Mesendoderm (in vitro differentiated cells): ENCODE results near the gene GM2A.
A peak's percentile ranks its signal among the peaks of the same experiment; 100 is the strongest.
"Not testable (repeated sequence)": the region's sequence is repeated elsewhere in the genome, so short reads cannot be mapped to it uniquely, and the experiment has no call there.

Experiments
- DNase-seq: peaks from one replicate; pipeline ENCODE4 v3.0.0; 2013
- H2AK5ac ChIP-seq: 2 replicates; pipeline ENCODE4 v1.6.1; 2013; ENCODE audit warnings: low read length, inconsistent platforms
- H2BK120ac ChIP-seq: 2 replicates; pipeline ENCODE4 v1.6.1; 2013; ENCODE audit warnings: low read depth, mild to moderate bottlenecking, low read length, moderate library complexity, mixed read lengths
- H2BK15ac ChIP-seq: replicated peaks from 2 replicates; pipeline ENCODE4 v1.6.1; 2013; ENCODE audit warnings: low read depth, mild to moderate bottlenecking, moderate library complexity
- H2BK5ac ChIP-seq: 2 replicates; pipeline ENCODE4 v1.6.1; 2013; ENCODE audit warnings: low read length, inconsistent platforms
- H3K18ac ChIP-seq: 2 replicates; pipeline ENCODE4 v1.6.1; 2013; ENCODE audit warnings: mild to moderate bottlenecking, low read length, mixed read lengths
- H3K23ac ChIP-seq: one replicate; pipeline ENCODE4 v1.6.1; 2013; ENCODE audit warnings: low read length
- H3K27ac ChIP-seq: 2 replicates; pipeline ENCODE4 v1.5.1; 2013; ENCODE audit warnings: low read depth, mild to moderate bottlenecking, inconsistent platforms, low read length, moderate library complexity
- H3K27me3 ChIP-seq: 2 replicates; pipeline ENCODE4 v1.6.1; 2013; ENCODE audit warnings: low read length, control low read depth, mild to moderate bottlenecking, inconsistent platforms; ENCODE audit not compliant: insufficient read depth, poor library complexity
- H3K36me3 ChIP-seq: 2 replicates; pipeline ENCODE4 v1.6.1; 2013; ENCODE audit warnings: low read length, inconsistent platforms; ENCODE audit not compliant: control insufficient read depth, insufficient read depth
- H3K4ac ChIP-seq: one replicate; pipeline ENCODE4 v1.6.1; 2013; ENCODE audit warnings: low read depth, mild to moderate bottlenecking, low read length, moderate library complexity
- H3K4me1 ChIP-seq: 2 replicates; pipeline ENCODE4 v1.6.1; 2013; ENCODE audit warnings: low read depth, low read length, inconsistent platforms; ENCODE audit not compliant: control insufficient read depth
- H3K4me2 ChIP-seq: 2 replicates; pipeline ENCODE4 v1.6.1; 2013; ENCODE audit warnings: low read length
- H3K4me3 ChIP-seq: 2 replicates; pipeline ENCODE4 v1.5.1; 2013; ENCODE audit warnings: mild to moderate bottlenecking, low read length
- H3K56ac ChIP-seq: one replicate; pipeline ENCODE4 v1.6.1; 2013; ENCODE audit warnings: low read length
- H3K79me1 ChIP-seq: 2 replicates; pipeline ENCODE4 v1.6.1; 2013; ENCODE audit warnings: low read length, inconsistent platforms
- H3K79me2 ChIP-seq: 2 replicates; pipeline ENCODE4 v1.6.1; 2013; ENCODE audit warnings: mild to moderate bottlenecking, low read length; ENCODE audit not compliant: control insufficient read depth, insufficient read depth
- H3K9ac ChIP-seq: 2 replicates; pipeline ENCODE4 v1.6.1; 2013; ENCODE audit warnings: low read length, inconsistent platforms
- H4K5ac ChIP-seq: one replicate; pipeline ENCODE4 v1.6.1; 2013; ENCODE audit warnings: low read length
- H4K8ac ChIP-seq: one replicate; pipeline ENCODE4 v1.6.1; 2013; ENCODE audit warnings: low read depth, mild to moderate bottlenecking, control low read depth, low read length, moderate library complexity
- WGBS: extraction: QIAGEN DNeasy Blood & Tissue Kit; methylation state at CpG from one replicate; pipeline ENCODE4 v1.1.7; 2013; ENCODE audit warnings: low lambda C conversion rate, missing lambda C conversion rate; ENCODE audit not compliant: insufficient coverage; ENCODE audit errors: extremely low coverage; 5-methylcytosine and 5-hydroxymethylcytosine counted together

The GM2A gene

GRCh38 chr5:151309266-151309665, 56.3 kb downstream of the GM2A start:
- not testable (repeated sequence) for H3K4me3 ChIP-seq

GRCh38 chr5:151309821-151310220, 56.8 kb downstream of the GM2A start:
- H2BK5ac ChIP-seq, H3K18ac ChIP-seq, H3K9ac ChIP-seq, H3K27me3 ChIP-seq, H3K79me1 ChIP-seq, H3K56ac ChIP-seq, H2BK15ac ChIP-seq, H2BK120ac ChIP-seq, H4K5ac ChIP-seq, H3K23ac ChIP-seq, H3K4me1 ChIP-seq, H3K79me2 ChIP-seq, H3K4me2 ChIP-seq, H2AK5ac ChIP-seq, DNase-seq, H3K27ac ChIP-seq, H3K36me3 ChIP-seq, H3K4me3 ChIP-seq, H3K4ac ChIP-seq, H4K8ac ChIP-seq: not testable (repeated sequence)
- no CpG with 5 or more reads among the region's 15 CpGs for WGBS

More at GRCh38 chr5:151309266-151309665, 56.3 kb downstream of the GM2A start:
- H3K79me2 ChIP-seq, H2BK5ac ChIP-seq, H3K23ac ChIP-seq, DNase-seq, H3K4ac ChIP-seq, H3K9ac ChIP-seq, H3K56ac ChIP-seq, H2BK15ac ChIP-seq, H3K27ac ChIP-seq, H3K4me1 ChIP-seq, H4K5ac ChIP-seq, H3K4me2 ChIP-seq, H3K36me3 ChIP-seq, H2AK5ac ChIP-seq, H3K18ac ChIP-seq, H3K27me3 ChIP-seq, H3K79me1 ChIP-seq, H2BK120ac ChIP-seq, H4K8ac ChIP-seq: not testable (repeated sequence)
- no CpG with 5 or more reads among the region's 27 CpGs for WGBS

- Histone ChIP-seq H3K4me3 (no peak overlapping the region), H3K9ac (no peak overlapping the region), H3K4me1 (peaks cover 9% of the 10 kb centered on the region), H3K79me2 (no peaks in the 10 kb centered on the region), H3K36me3 (no peaks in the 10 kb centered on the region), H3K56ac (no peak overlapping the region), H2BK15ac (no peak overlapping the region), H3K18ac (no peak overlapping the region), H2BK5ac (no peak overlapping the region), H3K79me1 (no peaks in the 10 kb centered on the region), H3K4me2 (no peak overlapping the region), H3K27ac (no peak overlapping the region), H4K8ac (no peak overlapping the region), H2AK5ac (no peak overlapping the region), H3K4ac (no peak overlapping the region), H2BK120ac (no peak overlapping the region), H3K23ac (no peak overlapping the region), H4K5ac (no peak overlapping the region), H3K27me3 (no peaks in the 10 kb centered on the region)
- DNase-seq: no peak
These were observed 57.9 kb downstream of the GM2A start for GRCh38 chr5:151310932-151311331.

GRCh38 chr5:151312756-151313324, 59.9 kb downstream of the GM2A start:
- Histone ChIP-seq H3K36me3 (no peaks in the 10 kb centered on the region), H3K4me3 (no peak overlapping the region), H3K4me2 (no peak overlapping the region), H4K8ac (no peak overlapping the region), H2AK5ac (peak overlapping the region; percentile 18), H3K79me1 (no peaks in the 10 kb centered on the region), H2BK120ac (no peak overlapping the region), H3K9ac (peak overlapping the region; percentile 6), H3K79me2 (no peaks in the 10 kb centered on the region), H3K56ac (peak overlapping the region; percentile 66), H3K4ac (no peak overlapping the region), H3K4me1 (peaks cover 9% of the 10 kb centered on the region), H2BK5ac (peak overlapping the region; percentile 75), H4K5ac (peak overlapping the region; percentile 33), H3K18ac (no peak overlapping the region), H3K27ac (no peak overlapping the region), H2BK15ac (no peak overlapping the region), H3K27me3 (no peaks in the 10 kb centered on the region), H3K23ac (no peak overlapping the region)
- no CpG with 5 or more reads among the region's 5 CpGs for WGBS
- DNase-seq: no peak

GRCh38 chr5:151313357-151313756, 60.4 kb downstream of the GM2A start:
- no CpG with 5 or more reads among the region's 2 CpGs for whole genome bisulfite sequencing

GRCh38 chr5:151315998-151316597, 63.1 kb downstream of the GM2A start:
- no peak overlapping the region for H4K8ac ChIP-seq
- no peak overlapping the region for H3K23ac ChIP-seq
- H4K5ac ChIP-seq: no peak overlapping the region
- H3K79me1 ChIP-seq: no peaks in the 10 kb centered on the region
- no peak overlapping the region for H2BK15ac ChIP-seq
- H3K36me3 ChIP-seq: no peaks in the 10 kb centered on the region
- no peak overlapping the region for H3K56ac ChIP-seq
- peaks cover 9% of the 10 kb centered on the region for H3K4me1 ChIP-seq
- no peak overlapping the region for H3K27ac ChIP-seq
- H2BK5ac ChIP-seq: no peak overlapping the region
- no peaks in the 10 kb centered on the region for H3K27me3 ChIP-seq
- H3K4ac ChIP-seq: no peak overlapping the region
- H3K9ac ChIP-seq: no peak overlapping the region
- no CpG with 5 or more reads among the region's 8 CpGs for WGBS
- no peak overlapping the region for H3K4me3 ChIP-seq
- H2AK5ac ChIP-seq: no peak overlapping the region
- DNase-seq: peak; percentile 62
- H3K18ac ChIP-seq: no peak overlapping the region
- H3K79me2 ChIP-seq: no peaks in the 10 kb centered on the region
- H2BK120ac ChIP-seq: no peak overlapping the region
- no peak overlapping the region for H3K4me2 ChIP-seq

More at GRCh38 chr5:151313357-151313756, 60.4 kb downstream of the GM2A start:
- Histone ChIP-seq H2BK120ac (no peak overlapping the region), H3K27me3 (no peaks in the 10 kb centered on the region), H3K23ac (no peak overlapping the region), H3K18ac (no peak overlapping the region), H2AK5ac (no peak overlapping the region), H3K79me1 (no peaks in the 10 kb centered on the region), H3K4me3 (no peak overlapping the region), H3K27ac (no peak overlapping the region), H3K36me3 (no peaks in the 10 kb centered on the region), H2BK5ac (peak overlapping the region; percentile 34), H3K4ac (no peak overlapping the region), H2BK15ac (no peak overlapping the region), H3K79me2 (no peaks in the 10 kb centered on the region), H3K4me2 (no peak overlapping the region), H4K5ac (no peak overlapping the region), H3K56ac (peak overlapping the region; percentile 58), H3K9ac (no peak overlapping the region), H3K4me1 (peaks cover 9% of the 10 kb centered on the region), H4K8ac (no peak overlapping the region)
- DNase-seq: peak; percentile 62
